Activated CD4-positive, alpha-beta T cell treated with anti-CD3 and anti-CD28 coated beads, Interleukin-2, amount 10 ng/mL, durations not matched to agents 7 days and 5 days (primary cell): ENCODE measurements around the gene NCF4. TPM values are rescaled to one million over a fixed set of nuclear protein-coding genes. Genes with fewer than 3 reads are reported as not detected.

Source experiments
- CTCF ChIA-PET: fragments of 350-600 bp; sonication (Branson Sonifier 250); formaldehyde crosslinking; loops from one replicate; lab custom pipeline; 2021; ENCODE audit warnings: antibody characterized with exemption; lab: Charles Lee
- POLR2A ChIA-PET: fragments of 350-600 bp; sonication (Branson Sonifier 250); formaldehyde crosslinking; loops from one replicate; lab custom pipeline; 2021; ENCODE audit warnings: antibody characterized with exemption; lab: Charles Lee
- DNase-seq: peaks from one replicate; pipeline ENCODE4 v3.0.0-alpha.2; 2020
- H3K27ac Mint-ChIP-seq: one replicate; pipeline ENCODE4 v1.8.0; 2021; ENCODE audit warnings: mild to moderate bottlenecking, moderate library complexity, mixed read lengths
- H3K27me3 Mint-ChIP-seq: one replicate; pipeline ENCODE4 v1.8.0; 2021; ENCODE audit warnings: mixed read lengths
- H3K36me3 Mint-ChIP-seq: one replicate; pipeline ENCODE4 v1.8.0; 2021; ENCODE audit warnings: low read depth, mixed read lengths
- H3K4me1 Mint-ChIP-seq: one replicate; pipeline ENCODE4 v1.8.0; 2021; ENCODE audit warnings: mixed read lengths
- H3K4me3 Mint-ChIP-seq: one replicate; pipeline ENCODE4 v1.8.0; 2021; ENCODE audit warnings: mild to moderate bottlenecking, moderate library complexity, mixed read lengths
- H3K9me3 Mint-ChIP-seq: one replicate; pipeline ENCODE4 v1.8.0; 2021; ENCODE audit warnings: mixed read lengths
- total RNA-seq, 2 experiments: library from RNA; stranded (reverse); gene quantifications; one replicate each; pipeline ENCODE4 v1.2.3, GENCODE V29; 2021

NCF4 gene
- total RNA-seq, 2 experiments from 2014 or later, result 22.7 to 23.3 TPM

DNA sequence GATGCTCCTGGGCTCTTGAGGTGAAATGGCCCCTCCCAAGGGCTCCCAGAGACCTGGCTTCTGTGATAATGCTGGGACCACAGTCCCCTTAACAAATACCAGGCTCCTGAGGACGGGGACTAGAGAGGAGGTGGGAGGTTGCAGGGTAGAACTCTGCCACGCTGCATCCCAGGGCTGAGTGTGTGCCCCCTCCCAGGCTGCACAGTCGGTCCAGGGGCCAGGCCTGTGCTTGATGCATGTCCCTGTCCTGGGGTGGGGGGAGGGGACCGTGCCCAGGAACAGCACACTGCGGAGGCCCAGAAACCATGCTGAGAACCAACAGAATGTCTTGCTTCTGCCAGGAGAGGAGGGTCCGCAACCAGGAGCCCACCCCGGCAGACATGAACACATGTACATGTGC, 61.9 kb downstream of the NCF4 start:
- H3K27me3 Mint-ChIP-seq, result peaks cover 18% of the 10 kb centered on the region
- H3K9me3 Mint-ChIP-seq, result no peaks in the 10 kb centered on the region
- H3K36me3 Mint-ChIP-seq, result no peaks in the 10 kb centered on the region
- peaks cover 5% of the 10 kb centered on the region for H3K4me1 Mint-ChIP-seq
- no peak overlapping the region for H3K27ac Mint-ChIP-seq
- H3K4me3 Mint-ChIP-seq, result no peak overlapping the region
- ChIA-PET CTCF (no interaction called here), POLR2A (no interaction called here)
- DNase-seq, result no peak

DNA sequence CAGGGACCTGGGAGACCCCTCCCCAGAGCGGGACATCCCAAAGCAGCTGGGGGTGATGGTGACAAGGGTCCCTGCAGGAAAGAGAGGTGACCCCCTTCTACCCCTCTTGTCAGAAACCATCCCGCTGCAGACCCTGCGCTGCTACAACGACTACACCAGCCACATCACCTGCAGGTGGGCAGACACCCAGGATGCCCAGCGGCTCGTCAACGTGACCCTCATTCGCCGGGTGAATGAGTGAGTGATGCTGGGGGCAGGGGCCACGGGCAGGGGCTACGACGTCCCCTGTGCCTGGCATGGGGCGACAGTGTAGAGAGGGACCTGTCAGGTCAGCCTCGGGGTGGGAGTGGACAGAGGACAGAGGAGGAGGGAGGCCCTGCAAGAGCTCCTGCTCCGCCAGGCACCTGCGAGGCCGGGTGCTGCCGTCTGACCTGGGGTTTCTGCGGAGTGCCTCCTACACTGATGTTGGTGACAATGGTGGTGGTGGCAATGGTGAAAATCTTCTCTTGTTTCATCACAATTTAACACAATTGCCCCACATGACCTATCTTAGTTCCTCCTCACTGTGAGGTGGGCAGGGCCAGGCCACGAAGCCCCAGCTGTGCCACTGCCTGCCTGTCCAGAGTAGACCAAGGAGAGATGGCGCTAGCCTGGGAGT, 62.5 kb downstream of the NCF4 start:
- Mint-ChIP-seq H3K27me3 (peaks cover 14% of the 10 kb centered on the region), H3K9me3 (no peaks in the 10 kb centered on the region), H3K36me3 (no peaks in the 10 kb centered on the region), H3K4me1 (peaks cover 5% of the 10 kb centered on the region), H3K4me3 (no peak overlapping the region), H3K27ac (no peak overlapping the region)
- POLR2A ChIA-PET, result no interaction called here
- CTCF ChIA-PET, result interaction anchor here (0.9 kb wide), 1 partner anchor 67 kb away, joined by 3 read pairs; no protein-coding TSS in a partner anchor
- DNase-seq, result no peak

DNA sequence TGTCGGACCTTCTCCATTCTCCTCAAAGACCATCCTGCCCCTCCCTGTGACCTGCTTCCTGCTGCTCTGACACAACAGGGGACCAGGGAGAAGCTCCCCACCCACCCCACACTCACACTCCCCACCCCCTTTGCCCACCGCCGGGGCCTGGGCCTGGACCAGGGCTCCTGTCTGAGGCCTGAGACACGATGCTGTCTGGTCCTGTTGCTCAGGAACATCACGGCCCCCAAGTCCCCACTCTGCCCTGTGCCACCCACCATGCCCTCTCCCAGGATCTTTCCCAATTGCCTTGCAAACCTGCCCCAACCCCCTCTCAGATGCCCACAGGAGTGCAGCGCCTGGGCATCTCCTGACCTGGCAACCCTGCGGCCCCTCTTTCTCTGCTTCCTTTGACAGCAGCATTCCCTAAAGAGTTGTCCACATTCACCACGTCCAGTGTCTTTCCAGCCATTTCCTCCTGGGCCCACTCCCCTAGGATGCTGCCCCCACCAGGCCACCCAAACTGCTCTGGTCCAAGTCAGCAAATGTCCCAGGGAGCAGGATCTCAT, 63.4 kb downstream of the NCF4 start:
- Mint-ChIP-seq H3K36me3 (no peaks in the 10 kb centered on the region), H3K27ac (peak overlapping the region; percentile 31), H3K4me1 (peaks cover 5% of the 10 kb centered on the region), H3K4me3 (no peak overlapping the region), H3K9me3 (no peaks in the 10 kb centered on the region), H3K27me3 (peaks cover 9% of the 10 kb centered on the region)
- ChIA-PET POLR2A (no interaction called here), CTCF (interaction anchor here (0.9 kb wide), 1 partner anchor 68 kb away, joined by 3 read pairs; no protein-coding TSS in a partner anchor)
- DNase-seq, result no peak

DNA sequence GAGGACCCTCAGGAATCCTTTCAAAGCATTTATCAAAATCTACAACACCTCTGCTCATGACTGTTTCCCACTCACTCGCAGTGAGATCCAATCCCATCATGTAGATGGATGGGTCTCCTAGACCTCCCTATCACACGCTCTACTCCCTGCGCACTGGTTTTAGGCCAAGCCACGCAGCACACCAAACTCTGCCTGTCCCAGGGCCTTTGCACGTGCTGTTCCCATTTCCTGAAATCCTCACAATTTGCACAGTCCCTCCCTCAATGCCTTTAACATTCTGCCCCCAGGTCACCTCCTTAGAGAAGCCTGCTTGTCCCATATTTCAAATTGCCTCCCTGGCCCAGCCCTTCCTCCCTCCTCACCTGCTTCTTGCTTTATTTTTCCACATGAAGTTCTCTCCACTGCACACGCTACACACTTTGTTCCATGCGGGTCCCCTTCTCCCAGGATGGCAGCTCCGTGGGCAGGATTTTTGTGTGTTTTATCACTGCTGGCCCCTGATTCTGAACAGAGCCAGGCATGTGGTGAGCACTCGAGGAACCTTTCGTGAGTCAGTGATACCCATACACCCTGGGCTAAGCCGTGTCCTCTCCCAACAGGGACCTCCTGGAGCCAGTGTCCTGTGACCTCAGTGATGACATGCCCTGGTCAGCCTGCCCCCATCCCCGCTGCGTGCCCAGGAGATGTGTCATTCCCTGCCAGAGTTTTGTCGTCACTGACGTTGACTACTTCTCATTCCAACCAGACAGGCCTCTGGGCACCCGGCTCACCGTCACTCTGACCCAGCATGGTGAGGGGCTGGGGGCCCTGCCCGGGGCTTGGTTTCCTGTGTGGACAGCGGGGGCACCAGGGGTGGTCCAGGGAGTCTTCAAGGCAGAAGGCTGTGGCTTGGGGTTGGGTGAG, 64.8 kb downstream of the NCF4 start:
- CTCF ChIA-PET, result interaction anchor here (1.3 kb wide), 1 partner anchor 56 kb away, joined by 4 read pairs; no protein-coding TSS in a partner anchor

DNA sequence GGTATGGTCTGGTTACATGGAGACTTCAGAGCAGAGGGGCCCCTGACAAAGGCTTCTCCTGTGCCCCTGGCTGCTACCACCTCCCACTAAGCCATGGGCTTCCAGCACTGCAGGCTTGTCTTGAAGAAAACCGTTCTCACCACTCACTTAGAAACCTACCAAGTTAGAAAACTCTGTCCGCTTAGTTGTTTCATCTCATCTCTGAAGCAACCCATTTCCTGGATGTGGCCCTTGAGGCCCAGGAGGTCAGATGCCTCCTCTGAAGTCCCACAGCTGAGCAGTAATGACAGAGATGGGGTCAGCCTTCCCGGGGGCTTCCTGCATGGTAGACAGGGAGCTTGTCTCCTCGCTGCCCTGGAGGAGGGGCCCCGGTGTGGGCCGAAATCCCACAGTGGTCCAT, 65.5 kb downstream of the NCF4 start:
- CTCF ChIA-PET, result interaction anchor here (1.3 kb wide), 1 partner anchor 55 kb away, joined by 4 read pairs; no protein-coding TSS in a partner anchor
- no peaks in the 10 kb centered on the region for H3K36me3 Mint-ChIP-seq
- H3K27ac Mint-ChIP-seq, result no peak overlapping the region
- peaks cover under 1% of the 10 kb centered on the region for H3K27me3 Mint-ChIP-seq
- POLR2A ChIA-PET, result no interaction called here
- peaks cover 4% of the 10 kb centered on the region for H3K4me1 Mint-ChIP-seq
- no peaks in the 10 kb centered on the region for H3K9me3 Mint-ChIP-seq
- no peak overlapping the region for H3K4me3 Mint-ChIP-seq
- no peak for DNase-seq

More for the DNA sequence above, 64.8 kb downstream of the NCF4 start:
- Mint-ChIP-seq H3K27me3 (peaks cover 6% of the 10 kb centered on the region), H3K4me3 (no peak overlapping the region), H3K9me3 (no peaks in the 10 kb centered on the region), H3K27ac (no peak overlapping the region), H3K4me1 (peaks cover 5% of the 10 kb centered on the region), H3K36me3 (no peaks in the 10 kb centered on the region)
- POLR2A ChIA-PET, result no interaction called here
- DNase-seq, result no peak

DNA sequence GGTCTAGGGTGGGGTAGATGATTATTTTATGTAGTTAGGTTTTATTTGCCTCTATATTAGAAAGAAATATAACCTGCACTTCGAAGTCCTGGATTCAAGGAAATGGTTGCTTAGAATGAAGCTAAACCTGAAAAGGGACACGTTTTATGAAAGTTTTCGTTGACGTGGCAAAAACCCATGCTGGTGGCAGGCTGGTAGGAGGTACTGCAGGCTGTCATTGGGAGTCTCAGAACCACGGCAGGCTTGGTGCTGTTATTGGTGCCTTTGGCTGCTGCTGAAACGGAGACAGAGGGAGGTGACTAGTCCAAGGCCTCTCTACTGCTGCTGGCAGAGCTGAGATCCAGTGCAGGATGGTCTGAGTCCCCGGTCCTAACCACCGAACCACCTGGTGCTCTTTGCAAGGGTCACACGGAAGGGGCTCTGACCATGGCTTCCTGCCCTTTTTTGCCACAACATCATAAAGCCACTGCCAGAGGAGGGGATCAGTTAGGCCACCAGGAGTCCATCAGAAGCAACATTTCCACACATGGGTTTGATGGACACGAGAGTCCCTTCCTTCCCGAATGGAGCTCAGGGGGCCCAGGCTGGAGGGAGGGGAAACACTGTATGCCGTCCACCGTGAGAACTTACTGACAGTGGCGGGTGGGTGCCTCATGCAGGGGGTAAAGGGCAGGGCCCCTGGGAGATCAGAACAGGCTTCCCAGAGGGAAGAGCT, 66.1 kb downstream of the NCF4 start:
- Mint-ChIP-seq H3K27ac (peak overlapping the region; percentile 9), H3K27me3 (no peaks in the 10 kb centered on the region), H3K9me3 (no peaks in the 10 kb centered on the region), H3K36me3 (no peaks in the 10 kb centered on the region), H3K4me3 (no peak overlapping the region), H3K4me1 (peaks cover 3% of the 10 kb centered on the region)
- ChIA-PET CTCF (interaction anchor here (0.5 to 1.3 kb wide), 4 partner anchors 14 to 374 kb away, joined by 3 to 4 read pairs (median 4); no protein-coding TSS in a partner anchor), POLR2A (no interaction called here)
- DNase-seq, result no peak

Other genes with a start within 250 kb of the NCF4 start
- gene CACNG2, start 157.3 kb upstream of the NCF4 start, total RNA-seq, result not detected
- gene IFT27, start 84.9 kb upstream of the NCF4 start, total RNA-seq, result 10 to 100 TPM; 20.7 to 29.0 TPM
- gene PVALB, start 44.0 kb upstream of the NCF4 start, total RNA-seq, result not detected
- gene CSF2RB, start 52.6 kb downstream of the NCF4 start, total RNA-seq, result under 1 TPM; 0.58 to 0.67 TPM
- gene TST, start 158.4 kb downstream of the NCF4 start, total RNA-seq, result 1 to 10 TPM; 2.4 to 3.4 TPM
- gene MPST, start 158.7 kb downstream of the NCF4 start, total RNA-seq, result 10 to 100 TPM; 15.6 to 18.8 TPM
- gene KCTD17, start 190.7 kb downstream of the NCF4 start, total RNA-seq, result 10 to 100 TPM; 25.7 to 29.7 TPM
- under 1 TPM; 0.50 to 0.73 TPM for gene TMPRSS6, start 248.7 kb downstream of the NCF4 start, total RNA-seq